SK-N-SH (cell line): Measurements from ENCODE around the gene C19orf67. TPM values are rescaled to one million over a fixed set of nuclear protein-coding genes. Genes with fewer than 3 reads are reported as not detected.

Experiments
- CTCF ChIA-PET: fragments of 300-600, 350-600 bp; formaldehyde crosslinking; extraction: SDS; loops from one replicate; lab custom pipeline; 2021; lab: Yijun Ruan, JAX
- POLR2A ChIA-PET: fragments of 350-600 bp; sonication (Branson Sonifier 250); formaldehyde crosslinking; extraction: SDS; loops from one replicate; lab custom pipeline; 2020; ENCODE audit warnings: antibody characterized with exemption, inconsistent platforms; lab: Yijun Ruan, JAX
- DNase-seq: peaks from one replicate; pipeline ENCODE4 v3.0.0; 2012
- H2AFZ ChIP-seq: fragments of 200-600 bp; sonication (generic); 2 replicates; pipeline ENCODE4 v1.8.1; 2016; ENCODE audit warnings: antibody characterized with exemption, mild to moderate bottlenecking, low read depth
- H3F3A ChIP-seq: fragments of 200-600 bp; sonication (generic); replicated peaks from 2 replicates; pipeline ENCODE3; 2016; ENCODE audit warnings: antibody characterized with exemption, mild to moderate bottlenecking; ENCODE audit not compliant: insufficient read depth
- H3K27ac ChIP-seq, 2 experiments: fragments of 200-500 bp in 1 of 2; fragments of 200-600 bp in 1 of 2; sonication (Bioruptor generic) in 1 of 2; sonication (generic), shearing (Covaris generic) in 1 of 2; 2 replicates each; pipeline versions ENCODE4 v1.5.1 to v1.6.1; 2014 to 2016; ENCODE audit warnings: low read depth in 2 of 2, inconsistent platforms in 1 of 2, low read length in 1 of 2, mild to moderate bottlenecking in 1 of 2, mixed read lengths in 1 of 2
- H3K27me3 ChIP-seq: fragments of 200-600 bp; sonication (generic), shearing (Covaris generic); 2 replicates; pipeline ENCODE4 v1.6.1; 2016; ENCODE audit warnings: mixed run types; ENCODE audit not compliant: insufficient read depth
- H3K36me3 ChIP-seq, 2 experiments: fragments of 200-500 bp in 1 of 2; fragments of 200-600 bp in 1 of 2; sonication (Bioruptor generic) in 1 of 2; sonication (generic) in 1 of 2; replicated peaks in 1 of 2; 2 replicates each; pipeline versions ENCODE3 to v1.5.1; 2014 to 2016; ENCODE audit warnings: low read length in 1 of 2, mild to moderate bottlenecking in 1 of 2; ENCODE audit not compliant: insufficient read depth in 2 of 2, control insufficient read depth in 1 of 2
- H3K4me1 ChIP-seq, 2 experiments: fragments of 200-500 bp in 1 of 2; fragments of 200-600 bp in 1 of 2; sonication (Bioruptor generic) in 1 of 2; sonication (generic), shearing (Covaris generic) in 1 of 2; 2 replicates each; pipeline versions ENCODE4 v1.5.1 to v1.6.1; 2014 to 2016; ENCODE audit warnings: low read depth in 1 of 2, low read length in 1 of 2, mixed run types in 1 of 2; ENCODE audit not compliant: insufficient read depth in 2 of 2, control insufficient read depth in 1 of 2
- H3K4me2 ChIP-seq: fragments of 200-600 bp; sonication (generic), shearing (Covaris generic); 2 replicates; pipeline ENCODE4 v1.6.1; 2017; ENCODE audit warnings: mixed run types
- H3K4me3 ChIP-seq, 2 experiments: fragments of 200-500 bp in 1 of 2; fragments of 200-600 bp in 1 of 2; sonication (Bioruptor generic) in 1 of 2; sonication (generic), shearing (Covaris generic) in 1 of 2; 2 replicates each; pipeline versions ENCODE4 v1.5.1 to v1.8.1; 2014 to 2016; ENCODE audit warnings: low read depth in 2 of 2, inconsistent platforms in 1 of 2, low read length in 1 of 2, mild to moderate bottlenecking in 1 of 2, mixed read lengths in 1 of 2, moderate library complexity in 1 of 2
- H3K79me2 ChIP-seq: fragments of 200-600 bp; sonication (generic); 2 replicates; pipeline ENCODE4 v1.8.1; 2017; ENCODE audit warnings: mild to moderate bottlenecking; ENCODE audit not compliant: insufficient read depth
- H3K9ac ChIP-seq: fragments of 200-600 bp; sonication (generic); 2 replicates; pipeline ENCODE4 v1.6.1; 2017; ENCODE audit warnings: mixed run types
- H3K9me2 ChIP-seq: fragments of 200-600 bp; sonication (generic); 2 replicates; pipeline ENCODE4 v1.6.1; 2017; ENCODE audit warnings: mixed run types
- H3K9me3 ChIP-seq: fragments of 200-600 bp; sonication (generic); 2 replicates; pipeline ENCODE4 v1.6.1; 2017; ENCODE audit warnings: mixed run types, mild to moderate bottlenecking, moderate library complexity
- H4K20me1 ChIP-seq: fragments of 200-600 bp; sonication (generic); 2 replicates; pipeline ENCODE4 v1.6.1; 2017; ENCODE audit warnings: mild to moderate bottlenecking, mixed run types; ENCODE audit not compliant: insufficient read depth
- ELF1 ChIP-seq: IDR thresholded peaks from 2 replicates; pipeline ENCODE4 v1.4.0; 2012
- EP300 ChIP-seq, 2 experiments: IDR thresholded peaks; 2 replicates each; pipeline versions ENCODE4 v1.4.0 to v1.6.1; 2012; ENCODE audit warnings: borderline replicate concordance in 1 of 2, low read depth in 1 of 2, low read length in 1 of 2
- FOSL2 ChIP-seq: IDR thresholded peaks from 2 replicates; pipeline ENCODE4 v1.4.0; 2012; ENCODE audit warnings: low read depth, mild to moderate bottlenecking, moderate library complexity, borderline replicate concordance
- FOXJ3 ChIP-seq: sonication (generic); formaldehyde crosslinking; IDR thresholded peaks from 2 replicates; pipeline ENCODE4 v1.5.1; 2020; ENCODE audit warnings: mild to moderate bottlenecking, missing genetic modification reagents
- FOXM1 ChIP-seq: IDR thresholded peaks from 2 replicates; pipeline ENCODE4 v1.4.0; 2012; ENCODE audit warnings: low read depth, mild to moderate bottlenecking
- GATA2 ChIP-seq: sonication (generic); formaldehyde crosslinking; IDR thresholded peaks from 2 replicates; pipeline ENCODE4 v1.5.0; 2020; ENCODE audit warnings: mild to moderate bottlenecking, missing genetic modification reagents
- JUND ChIP-seq: IDR thresholded peaks from 2 replicates; pipeline ENCODE4 v1.4.0; 2012
- MAX ChIP-seq: IDR thresholded peaks from 2 replicates; pipeline ENCODE4 v1.4.0; 2012; ENCODE audit warnings: low read depth
- MEF2A ChIP-seq: IDR thresholded peaks from 2 replicates; pipeline ENCODE4 v1.4.0; 2012; ENCODE audit warnings: low read depth, borderline replicate concordance
- MXI1 ChIP-seq: IDR thresholded peaks from 2 replicates; pipeline ENCODE4 v1.6.1; 2012; ENCODE audit warnings: mild to moderate bottlenecking, low read depth, low read length, improper control_type of control experiment
- NRF1 ChIP-seq: IDR thresholded peaks from 2 replicates; pipeline ENCODE4 v1.6.1; 2012; ENCODE audit warnings: low read depth, mild to moderate bottlenecking, low read length
- PBX3 ChIP-seq: IDR thresholded peaks from 2 replicates; pipeline ENCODE4; 2012
- REST ChIP-seq: IDR thresholded peaks from 2 replicates; pipeline ENCODE4 v1.6.1; 2012; ENCODE audit warnings: mild to moderate bottlenecking, low read depth, low read length, moderate library complexity
- RFX5 ChIP-seq: IDR thresholded peaks from 2 replicates; pipeline ENCODE4 v1.6.1; 2012; ENCODE audit warnings: mild to moderate bottlenecking, improper control_type of control experiment, low read length
- SIN3A ChIP-seq: IDR thresholded peaks from 2 replicates; pipeline ENCODE4 v1.6.1; 2012; ENCODE audit warnings: low read depth, mild to moderate bottlenecking, low read length, moderate library complexity, borderline replicate concordance
- SMC3 ChIP-seq: IDR thresholded peaks from 2 replicates; pipeline ENCODE4 v1.6.1; 2012; ENCODE audit warnings: low read depth, low read length, improper control_type of control experiment
- TCF12 ChIP-seq: IDR thresholded peaks from 2 replicates; pipeline ENCODE4 v1.4.0; 2012
- TEAD4 ChIP-seq: IDR thresholded peaks from 2 replicates; pipeline ENCODE4 v1.4.0; 2012; ENCODE audit warnings: mild to moderate bottlenecking, borderline replicate concordance; ENCODE audit not compliant: insufficient read depth
- USF1 ChIP-seq: IDR thresholded peaks from 2 replicates; pipeline ENCODE4 v1.4.0; 2012; ENCODE audit warnings: low read depth, borderline replicate concordance
- ZBTB33 ChIP-seq: IDR thresholded peaks from 2 replicates; pipeline ENCODE4 v1.4.0; 2012; ENCODE audit warnings: low read depth, borderline replicate concordance
- WGBS: methylation state at CpG from one replicate; pipeline ENCODE4 v1.1.6; 2017; ENCODE audit warnings: low lambda C conversion rate; 5-methylcytosine and 5-hydroxymethylcytosine counted together
- polyA plus RNA-seq, 3 experiments: library from polyadenylated mRNA; depleted of rRNA; stranded (reverse); fragments of >200 nt; gene quantifications; 2 replicates each; pipeline ENCODE4 v1.2.3, GENCODE V29; 2012

The C19orf67 gene
- polyA plus RNA-seq, 1 of the 3 experiments (the other 2 are of a cell fraction), result not detected

GRCh38 chr19:14053500-14053899 is 32.1 kb downstream of the C19orf67 start:
- H3K36me3 ChIP-seq, result no peaks in the 10 kb centered on the region
- CTCF ChIA-PET, result interaction anchor here (0.7 to 3.0 kb wide), 7 partner anchors 10 to 279 kb away, joined by 3 to 15 read pairs (median 4); partner anchors contain the start of genes IL27RA and MISP3

GRCh38 chr19:14053032-14053431 is 32.6 kb downstream of the C19orf67 start:
- H3K9me2 ChIP-seq, result no peaks in the 10 kb centered on the region
- H3K4me2 ChIP-seq, result no peak overlapping the region
- no peak overlapping the region for H3K9ac ChIP-seq
- no peaks in the 10 kb centered on the region for H3K36me3 ChIP-seq
- DNase-seq, result no peak
- H3K79me2 ChIP-seq, result no peaks in the 10 kb centered on the region
- H3K27ac ChIP-seq, result no peak overlapping the region
- WGBS, result 98% methylated on average over 3 of the region's 3 CpGs
- H3F3A ChIP-seq, result peaks cover 11% of the 10 kb centered on the region
- H3K9me3 ChIP-seq, result no peaks in the 10 kb centered on the region
- H3K4me3 ChIP-seq, result no peak overlapping the region
- no peaks in the 10 kb centered on the region for H3K27me3 ChIP-seq
- peaks cover 0 to 1% of the 10 kb centered on the region in 2 experiments; a peak in 1 of 4 replicates for H3K4me1 ChIP-seq
- POLR2A ChIA-PET, result no interaction called here
- no peak overlapping the region for H2AFZ ChIP-seq
- CTCF ChIA-PET, result interaction anchor here (0.7 to 3.0 kb wide), 7 partner anchors 8 to 278 kb away, joined by 3 to 15 read pairs (median 4); partner anchors contain the start of genes IL27RA and MISP3
- no peaks in the 10 kb centered on the region for H4K20me1 ChIP-seq
- no peak for TF ChIP-seq JUND
- no peak for TF ChIP-seq REST
- TF ChIP-seq TCF12, result no peak
- TF ChIP-seq TEAD4, result no peak
- no peak for TF ChIP-seq FOSL2
- TF ChIP-seq GATA2 (CRISPR knock-in tag), result no peak
- no peak for TF ChIP-seq MEF2A
- no peak for TF ChIP-seq PBX3
- no peak for TF ChIP-seq RFX5

More at GRCh38 chr19:14053500-14053899, 32.1 kb downstream of the C19orf67 start:
- Histone ChIP-seq H3K27me3 (no peaks in the 10 kb centered on the region), H3F3A (peaks cover 11% of the 10 kb centered on the region), H3K9ac (no peak overlapping the region), H3K27ac (no peak overlapping the region), H2AFZ (no peak overlapping the region), H3K4me1 (peaks cover 4 to 6% of the 10 kb centered on the region in 2 experiments; a peak in 2 of 4 replicates), H3K4me2 (no peak overlapping the region), H3K9me2 (no peaks in the 10 kb centered on the region), H3K79me2 (no peaks in the 10 kb centered on the region), H3K4me3 (no peak overlapping the region), H3K9me3 (no peaks in the 10 kb centered on the region), H4K20me1 (no peaks in the 10 kb centered on the region)
- peak; percentile 15 for DNase-seq
- WGBS, result no CpG with 5 or more reads among the region's 11 CpGs
- TF ChIP-seq FOXJ3 (CRISPR knock-in tag) (no peak), JUND (no peak), RFX5 (no peak), SMC3 (no peak), FOSL2 (no peak), NRF1 (no peak), ELF1 (no peak), SIN3A (no peak), MAX (no peak), MEF2A (no peak), MXI1 (no peak), ZBTB33 (no peak), FOXM1 (no peak), USF1 (no peak), GATA2 (CRISPR knock-in tag) (no peak), EP300 (IDR thresholded peaks at IDR 0.05; ENCODE audit: borderline replicate concordance in 1 of 2, low read depth in 1 of 2, low read length in 1 of 2) (no peak), TCF12 (no peak)
- POLR2A ChIA-PET, result no interaction called here
